ENCODE measurements around the gene MICB.
A peak's percentile ranks its signal among the peaks of the same experiment; 100 is the strongest.

Gene MICB

GRCh38 chr6:31513456-31514165 is 15.7 kb downstream of the MICB start:
- no peak for DNase-seq

GRCh38 chr6:31521835-31522234 is 23.9 kb downstream of the MICB start:
- DNase-seq: no peak

DNA sequence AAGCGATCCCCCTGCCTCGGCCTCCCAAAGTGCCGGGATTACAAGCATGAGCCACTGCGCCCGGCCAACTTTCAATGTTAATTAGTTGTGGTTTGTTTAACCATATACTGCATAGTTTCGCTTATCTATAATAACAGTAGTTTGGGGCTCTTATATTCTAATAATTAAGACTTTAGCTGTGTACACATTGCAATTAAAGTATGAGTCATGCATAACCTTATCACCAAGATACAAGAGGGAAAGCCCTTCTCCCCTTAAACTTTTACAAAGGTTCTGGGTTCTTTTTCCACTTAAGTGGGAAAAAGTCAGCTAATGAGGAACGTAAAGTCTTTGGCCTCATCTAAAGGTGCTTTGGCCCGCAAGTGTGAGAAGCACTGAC is 27.6 kb downstream of the MICB start:
- peak; percentile 73 for DNase-seq

DNA sequence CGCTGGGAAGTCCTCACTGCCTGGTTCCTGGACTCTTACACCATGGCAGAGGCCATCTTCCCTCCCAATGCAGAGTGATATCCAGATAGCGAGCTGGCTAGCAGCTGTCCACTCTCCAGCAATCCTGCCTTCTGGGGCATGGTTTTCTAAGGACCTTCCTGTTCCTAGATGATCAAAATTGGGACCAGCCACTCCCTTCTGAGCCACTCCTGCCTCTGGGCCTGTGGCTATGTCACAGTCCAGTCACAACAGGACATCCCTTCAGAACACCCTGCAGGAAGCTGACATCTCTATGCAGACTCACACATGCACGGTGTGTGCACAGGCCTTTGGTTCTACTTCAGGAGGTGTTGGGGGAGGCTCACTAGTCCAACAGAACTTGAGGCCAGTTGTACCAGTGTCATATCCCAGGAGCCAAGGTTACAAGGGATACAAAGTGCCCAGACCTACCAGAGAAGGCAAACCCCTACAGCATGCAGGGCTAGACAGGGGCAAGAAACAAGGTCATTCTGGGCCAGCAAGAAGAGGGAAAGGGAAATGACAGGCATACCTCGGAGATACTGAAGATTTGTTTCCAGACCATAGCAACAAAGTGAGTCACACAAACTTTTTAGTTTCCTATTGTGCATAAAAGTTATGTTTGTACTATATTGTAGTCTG is 28.1 kb downstream of the MICB start:
- DNase-seq: peak; percentile 18

DNA sequence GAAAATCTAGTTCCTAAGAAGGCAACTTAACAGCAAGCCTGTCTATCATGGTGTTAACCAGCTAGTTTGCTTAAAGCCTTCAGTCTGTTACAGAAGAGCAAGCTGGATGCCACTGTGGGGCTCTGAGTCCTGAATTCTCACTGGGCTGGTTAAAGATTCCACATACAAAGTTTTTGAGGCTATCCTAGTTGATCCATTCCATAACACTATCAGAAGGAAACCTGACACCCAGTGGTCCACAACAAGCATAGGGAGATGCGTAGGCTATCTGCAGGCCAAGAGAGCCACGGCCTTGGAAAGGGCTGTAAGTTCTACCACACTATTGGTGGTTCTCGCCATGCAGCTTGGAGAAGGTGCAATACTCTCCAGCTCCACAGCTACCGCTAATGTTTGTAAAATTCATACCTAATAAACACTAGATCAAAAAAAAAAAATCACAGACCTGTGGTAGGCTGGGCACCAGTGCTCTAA is 30.4 kb downstream of the MICB start:
- DNase-seq: peak; percentile 39

- no peak for DNase-seq
Measured at GRCh38 chr6:31528821-31529328, 30.9 kb downstream of the MICB start, which contains the start of gene MCCD1. Gene MCCD1, plus strand, starts transcription at chr6:31528962. Its CDS starts 53 bp downstream, at chr6:31529015.

- peak; percentile 18 for DNase-seq
Measured at GRCh38 chr6:31529329-31530150, 31.6 kb downstream of the MICB start.

DNA sequence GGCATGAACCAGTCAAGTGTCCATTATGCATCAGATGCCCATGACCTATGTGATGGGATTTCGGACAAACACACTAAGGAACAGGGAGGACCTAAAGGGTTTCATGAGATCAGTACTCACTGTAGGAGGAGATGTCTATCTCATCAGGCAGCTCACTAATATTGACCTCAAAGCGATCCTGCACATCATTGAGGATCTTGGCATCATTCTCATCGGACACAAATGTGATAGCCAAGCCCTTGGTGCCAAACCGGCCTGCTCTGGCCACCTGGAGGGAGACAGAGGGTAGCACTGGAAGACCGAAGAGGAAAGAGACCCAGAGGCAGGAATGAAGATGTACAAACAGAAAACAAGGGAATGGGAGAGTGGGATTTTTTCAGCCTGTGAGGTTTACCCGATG is 32.7 kb downstream of the MICB start:
- DNase-seq: no peak

GRCh38 chr6:31531162-31531561 is 33.2 kb downstream of the MICB start:
- DNase-seq: no peak

DNA sequence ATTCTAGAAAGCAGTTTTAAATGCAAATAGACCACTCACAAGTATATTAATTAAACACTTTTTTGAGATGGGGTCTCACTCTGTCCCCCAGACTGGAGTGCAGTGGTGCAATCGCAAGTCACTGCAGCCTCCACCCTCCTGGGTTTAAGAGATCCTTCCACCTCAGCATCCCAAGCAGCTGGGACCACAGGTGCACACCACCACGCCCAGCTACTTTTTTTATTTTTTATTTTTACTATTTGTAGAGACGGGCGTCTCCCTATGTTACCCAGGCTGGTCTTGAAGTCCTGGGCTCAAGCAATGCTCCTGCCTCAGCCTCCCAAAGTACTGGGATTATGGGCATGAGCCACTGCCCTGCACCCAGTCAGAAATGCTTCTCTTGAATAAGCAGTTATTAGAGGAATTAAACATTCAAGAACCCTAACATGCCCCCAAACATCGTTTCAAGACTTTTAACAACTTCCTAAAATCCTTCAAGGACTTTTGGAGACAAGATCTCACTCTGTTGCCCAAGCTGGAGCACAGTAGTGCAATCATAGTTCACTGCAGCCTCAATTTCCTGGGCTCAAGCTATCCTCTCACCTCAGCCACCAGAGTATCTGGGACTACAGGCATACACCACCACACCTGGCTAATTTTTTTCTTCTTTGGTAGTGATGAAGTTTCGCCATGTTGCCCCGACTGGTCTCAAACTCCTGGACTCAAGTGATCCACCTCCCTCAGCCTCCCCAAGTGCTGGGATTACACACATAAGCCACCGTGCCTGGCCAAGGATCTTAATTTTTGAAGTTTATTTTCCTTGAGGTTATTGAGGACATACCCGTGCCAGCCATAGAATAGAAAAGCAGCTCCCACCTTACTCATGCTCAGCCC is 34.1 kb downstream of the MICB start:
- DNase-seq: no peak

DNA sequence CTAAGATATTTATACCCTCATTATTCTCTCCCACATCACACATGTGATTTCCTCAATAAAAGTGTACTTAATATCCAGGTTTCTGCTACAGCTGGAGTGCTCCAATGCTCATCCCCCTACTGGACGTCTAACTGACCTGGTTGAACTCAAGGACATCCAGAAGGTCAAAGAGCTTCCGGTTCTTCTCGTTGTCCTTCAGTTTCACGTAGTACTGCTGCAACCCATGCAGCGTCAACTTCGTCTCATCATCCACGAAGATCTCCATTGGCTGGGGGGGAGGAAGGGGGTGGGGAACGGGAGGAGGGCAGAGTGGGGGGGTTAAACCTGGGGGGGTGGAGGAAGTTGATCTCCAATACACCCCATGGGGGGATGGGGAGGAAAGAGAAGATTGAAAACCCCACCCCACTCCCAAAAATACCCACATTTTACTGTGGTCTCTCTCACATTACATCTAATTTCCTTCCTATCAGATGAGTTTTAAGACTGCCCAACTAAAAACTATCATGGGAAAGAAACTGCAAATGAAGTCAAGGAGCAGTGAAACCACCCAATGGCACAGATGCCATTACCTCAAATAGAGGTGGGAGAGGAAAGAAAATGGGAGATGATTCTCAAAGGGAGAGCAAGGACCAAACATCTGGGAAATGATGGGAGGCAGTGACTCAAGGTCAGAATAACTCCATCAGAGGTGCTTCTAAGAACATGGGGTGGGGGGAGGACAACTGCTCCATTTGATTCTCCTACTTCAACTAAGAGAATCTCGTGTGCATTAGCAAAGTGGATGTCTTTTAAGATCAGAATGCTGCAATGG is 34.9 kb downstream of the MICB start:
- no peak for DNase-seq

GRCh38 chr6:31533455-31533841 is 35.5 kb downstream of the MICB start:
- no peak for DNase-seq

GRCh38 chr6:31534011-31534410 is 36.1 kb downstream of the MICB start:
- no peak for DNase-seq

- DNase-seq: no peak
Measured at GRCh38 chr6:31534521-31535040, 36.6 kb downstream of the MICB start.

- DNase-seq: no peak
Measured at GRCh38 chr6:31535538-31536324, 37.8 kb downstream of the MICB start.

GRCh38 chr6:31538805-31539400 is 41.0 kb downstream of the MICB start:
- DNase-seq: no peak

DNA sequence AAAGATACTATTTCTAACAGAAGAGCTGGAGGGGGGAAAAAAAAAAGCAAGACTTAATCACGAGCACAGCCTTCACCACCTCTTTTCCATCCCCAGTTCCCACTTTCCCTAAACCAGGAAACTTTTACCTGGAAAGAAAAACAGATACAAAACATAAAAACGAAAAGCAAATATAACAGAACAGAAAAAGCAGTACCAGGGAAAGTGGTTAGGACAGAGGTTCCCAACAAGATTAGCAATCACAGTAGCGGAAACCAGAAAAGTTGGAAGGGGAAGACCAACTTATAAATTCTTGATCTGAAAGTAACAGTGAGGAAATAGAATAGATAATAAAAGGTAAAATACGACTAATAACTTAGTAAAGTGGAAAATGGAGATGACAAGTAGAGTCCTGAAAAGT is 42.7 kb downstream of the MICB start:
- DNase-seq: no peak

DNA sequence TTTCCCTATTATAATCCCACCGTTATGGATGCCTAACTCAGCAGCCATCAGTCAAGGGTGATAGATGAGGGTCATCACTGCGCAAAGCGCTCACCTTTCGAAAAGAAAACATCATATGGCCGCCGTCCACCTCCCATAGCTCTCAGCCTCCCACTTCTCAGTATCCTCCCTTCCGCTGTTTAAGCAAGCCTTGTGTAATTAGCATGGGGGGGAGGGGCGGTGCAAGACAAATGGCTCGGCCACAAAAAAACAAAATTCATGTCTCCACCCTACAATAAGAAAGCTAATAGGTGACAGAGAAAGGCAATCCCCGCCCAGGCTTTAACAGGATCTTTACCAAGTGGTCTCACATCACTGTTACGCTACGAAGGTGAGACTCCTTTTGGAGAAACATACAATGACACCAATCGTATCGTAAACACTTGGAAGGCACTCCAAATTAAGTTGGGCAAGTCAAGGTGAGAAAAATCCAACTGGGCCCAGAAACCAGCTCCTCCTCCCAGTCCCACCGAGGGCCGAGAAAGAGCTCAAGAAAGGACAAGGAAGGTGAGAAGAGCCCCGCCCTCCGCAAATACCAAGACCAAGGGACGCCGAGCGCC is 43.2 kb downstream of the MICB start:
- DNase-seq: peak; percentile 92

Measured in hematopoietic multipotent progenitor cell treated with erythropoietin and hydrocortisone succinate and interleukin-3 and kit ligand, for 4 days (in vitro differentiated cells).